Ascending aorta (tissue), 2 donors: Measurements from ENCODE around the gene NIPAL1. TPM values are rescaled to one million over a fixed set of nuclear protein-coding genes. Genes with fewer than 3 reads are reported as not detected.
A peak's percentile ranks its signal among the peaks of the same experiment; 100 is the strongest.

Source experiments
- DNase-seq, 2 donors: peaks; one replicate each; pipeline ENCODE4 v3.0.0-alpha.2; 2019; ENCODE audit warnings: low spot score in 2 of 2
- H3K27ac ChIP-seq, 2 donors: fragments of 200-600 bp; sonication (generic); one replicate each; pipeline ENCODE4 v1.5.1; 2016 to 2017; ENCODE audit warnings: mild to moderate bottlenecking in 1 of 2
- H3K27me3 ChIP-seq: fragments of 200-600 bp; sonication (generic); one replicate; pipeline ENCODE4 v1.5.1; 2017
- H3K36me3 ChIP-seq, 2 donors: fragments of 200-600 bp; sonication (generic); one replicate each; pipeline ENCODE4 v1.5.1; 2016
- H3K4me1 ChIP-seq, 2 donors: fragments of 200-600 bp; sonication (generic); one replicate each; pipeline ENCODE4 v1.5.1; 2016 to 2017; ENCODE audit warnings: mild to moderate bottlenecking in 1 of 2
- H3K4me3 ChIP-seq, 2 donors: fragments of 200-600 bp; sonication (generic); one replicate each; pipeline ENCODE4 v1.5.1; 2016 to 2017; ENCODE audit warnings: mild to moderate bottlenecking in 1 of 2
- H3K9me3 ChIP-seq, 2 donors: fragments of 200-600 bp; sonication (generic); one replicate each; pipeline ENCODE4 v1.5.1; 2016
- CTCF ChIP-seq, 3 experiments: fragments of 200-600 bp in 2 of 3; fragments of 450-650 bp in 1 of 3; sonication (generic) in 2 of 3; IDR thresholded peaks; one replicate each; pipeline ENCODE4 v1.5.1; 2016 to 2019; ENCODE audit warnings: antibody characterized with exemption in 3 of 3, mild to moderate bottlenecking in 1 of 3, moderate library complexity in 1 of 3
- intact Hi-C: fragments of 100-400 bp; cut with DNase I; formaldehyde crosslinking; loops from one replicate; pipeline ENCODE4 v1.15.1; 2023
- total RNA-seq: library from RNA; depleted of rRNA; stranded (reverse); fragments of >200 nt; gene quantifications from one replicate; pipeline ENCODE4 v1.1.0, GENCODE V29; 2016

The NIPAL1 gene
- total RNA-seq, 1 donor from 2014 or later = 2.0 TPM

GRCh38 chr4:48033412-48033811, 16.8 kb downstream of the NIPAL1 start:
- H3K27ac ChIP-seq = no peak overlapping the region
- DNase-seq = no peak
- H3K36me3 ChIP-seq = no peaks in the 10 kb centered on the region
- no peaks in the 10 kb centered on the region for H3K27me3 ChIP-seq
- no peaks in the 10 kb centered on the region for H3K4me1 ChIP-seq
- H3K9me3 ChIP-seq = no peaks in the 10 kb centered on the region
- intact Hi-C loops = no loop called here
- H3K4me3 ChIP-seq = no peak overlapping the region
- TF ChIP-seq CTCF (IDR thresholded peaks at IDR 0.05) = no peak

DNA sequence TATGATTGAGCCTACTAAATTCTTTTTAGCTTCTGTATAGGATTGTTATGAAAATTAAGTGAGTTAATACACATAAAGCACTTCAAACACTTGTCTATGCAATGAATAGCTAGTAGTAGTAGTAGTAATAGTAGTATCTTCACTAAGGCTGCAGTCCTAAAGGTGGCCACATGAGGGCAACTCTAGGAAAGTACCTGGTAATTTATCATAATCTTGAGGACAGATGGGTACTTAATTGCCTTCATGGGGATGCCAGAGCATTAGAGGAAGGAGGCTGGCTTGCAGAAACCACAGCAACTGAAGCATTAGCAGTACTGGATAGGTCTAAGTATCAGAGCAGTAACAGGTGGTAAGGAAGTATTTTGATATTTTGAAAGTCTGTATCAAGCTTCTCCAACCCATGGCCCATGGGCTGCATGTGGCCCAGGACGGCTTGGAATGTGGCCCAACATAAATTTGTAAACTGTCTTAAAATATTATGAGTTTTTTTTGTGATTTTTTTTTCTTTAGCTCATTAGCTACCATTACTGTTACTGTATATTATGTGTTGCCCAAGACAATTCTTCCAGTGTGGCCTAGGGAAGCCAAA, 17.3 kb downstream of the NIPAL1 start:
- Histone ChIP-seq H3K36me3 (no peaks in the 10 kb centered on the region), H3K27me3 (no peaks in the 10 kb centered on the region), H3K4me1 (no peaks in the 10 kb centered on the region), H3K27ac (no peak overlapping the region), H3K4me3 (no peak overlapping the region), H3K9me3 (no peaks in the 10 kb centered on the region)
- no peak for DNase-seq
- intact Hi-C loops = no loop called here
- peak in 1 of 3 experiments; percentile 12 for TF ChIP-seq CTCF (IDR thresholded peaks at IDR 0.05)

- no peak for TF ChIP-seq CTCF (IDR thresholded peaks at IDR 0.05)
- DNase-seq = no peak
- no peaks in the 10 kb centered on the region for H3K4me1 ChIP-seq
- H3K9me3 ChIP-seq = no peaks in the 10 kb centered on the region
- H3K27me3 ChIP-seq = no peaks in the 10 kb centered on the region
- H3K27ac ChIP-seq = no peak overlapping the region
- intact Hi-C loops = no loop called here
- H3K36me3 ChIP-seq = no peaks in the 10 kb centered on the region
- no peak overlapping the region for H3K4me3 ChIP-seq
Observed at GRCh38 chr4:48035952-48036351, 19.4 kb downstream of the NIPAL1 start.

DNA sequence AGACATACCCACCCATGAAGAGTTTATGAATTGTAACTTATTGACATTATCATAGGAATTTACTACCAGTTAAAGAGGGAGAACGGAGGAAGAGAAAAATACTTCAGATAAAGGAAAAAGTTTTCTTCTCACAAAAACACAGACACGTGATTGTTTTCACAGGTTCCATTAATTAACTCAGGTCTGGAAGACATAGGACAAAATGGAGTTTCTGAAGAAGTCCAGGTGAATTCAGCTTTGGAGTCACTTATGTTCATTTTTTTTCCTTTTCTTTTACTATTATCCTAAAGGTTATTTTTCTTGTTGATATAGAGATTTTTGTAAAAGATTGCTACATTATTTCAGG, 20.5 kb downstream of the NIPAL1 start:
- H3K27ac ChIP-seq = no peak overlapping the region
- intact Hi-C loops = no loop called here
- no peaks in the 10 kb centered on the region for H3K27me3 ChIP-seq
- TF ChIP-seq CTCF (IDR thresholded peaks at IDR 0.05) = no peak
- H3K9me3 ChIP-seq = no peaks in the 10 kb centered on the region
- no peaks in the 10 kb centered on the region for H3K36me3 ChIP-seq
- H3K4me3 ChIP-seq = no peak overlapping the region
- DNase-seq = no peak
- H3K4me1 ChIP-seq = no peaks in the 10 kb centered on the region

- Histone ChIP-seq H3K27ac (no peak overlapping the region), H3K4me3 (no peak overlapping the region), H3K36me3 (no peaks in the 10 kb centered on the region), H3K9me3 (no peaks in the 10 kb centered on the region), H3K27me3 (no peaks in the 10 kb centered on the region), H3K4me1 (no peaks in the 10 kb centered on the region)
- DNase-seq = no peak
- intact Hi-C loops = no loop called here
- no peak for TF ChIP-seq CTCF (IDR thresholded peaks at IDR 0.05)
Observed at GRCh38 chr4:48038666-48039065, 22.1 kb downstream of the NIPAL1 start.

GRCh38 chr4:48039561-48039960, 23.0 kb downstream of the NIPAL1 start:
- H3K9me3 ChIP-seq = no peaks in the 10 kb centered on the region
- no peak for DNase-seq
- H3K27ac ChIP-seq = no peak overlapping the region
- H3K36me3 ChIP-seq = no peaks in the 10 kb centered on the region
- no peaks in the 10 kb centered on the region for H3K27me3 ChIP-seq
- no peaks in the 10 kb centered on the region for H3K4me1 ChIP-seq
- no peak overlapping the region for H3K4me3 ChIP-seq
- no peak for TF ChIP-seq CTCF (IDR thresholded peaks at IDR 0.05)
- intact Hi-C loops = no loop called here
